Osteoblast (primary cell): Measurements from ENCODE around the gene PLSCR3. TPM values are rescaled to one million over a fixed set of nuclear protein-coding genes. Genes with fewer than 3 reads are reported as not detected.
A peak's percentile ranks its signal among the peaks of the same experiment; 100 is the strongest.

Experiments
- DNase-seq: peaks from one replicate; pipeline ENCODE4 v3.0.0; 2011; ENCODE audit warnings: low spot score, mixed read lengths; ENCODE audit not compliant: insufficient read length; ENCODE audit errors: missing footprints
- H2AFZ ChIP-seq: 2 replicates; pipeline ENCODE4 v1.6.0; 2011; ENCODE audit warnings: mild to moderate bottlenecking, low read length
- H3K27ac ChIP-seq: 2 replicates; pipeline ENCODE4 v1.5.1; 2011; ENCODE audit warnings: mild to moderate bottlenecking, low read depth, low read length, moderate library complexity
- H3K27me3 ChIP-seq: 2 replicates; pipeline ENCODE4 v1.6.0; 2012; ENCODE audit warnings: mild to moderate bottlenecking, control low read depth, inconsistent platforms, low read length, moderate library complexity; ENCODE audit not compliant: insufficient read depth
- H3K36me3 ChIP-seq: 2 replicates; pipeline ENCODE4 v1.5.1; 2011; ENCODE audit warnings: mild to moderate bottlenecking, low read length, control low read depth, moderate library complexity; ENCODE audit not compliant: insufficient read depth
- H3K4me1 ChIP-seq: 2 replicates; pipeline ENCODE4 v1.5.1; 2011; ENCODE audit warnings: mild to moderate bottlenecking, low read length, control low read depth, moderate library complexity; ENCODE audit not compliant: insufficient read depth
- H3K4me2 ChIP-seq: 2 replicates; pipeline ENCODE4 v1.6.0; 2011; ENCODE audit warnings: mild to moderate bottlenecking, low read length; ENCODE audit not compliant: insufficient read depth
- H3K4me3 ChIP-seq: fragments of 200-600 bp; sonication (generic); 3 replicates; pipeline ENCODE4 v1.5.1; 2012; ENCODE audit warnings: mild to moderate bottlenecking, low read length, inconsistent platforms; ENCODE audit not compliant: insufficient read depth
- H3K79me2 ChIP-seq: 2 replicates; pipeline ENCODE4 v1.6.0; 2012; ENCODE audit warnings: mild to moderate bottlenecking, low read length, control low read depth, inconsistent platforms; ENCODE audit not compliant: insufficient read depth
- H3K9me3 ChIP-seq: 2 replicates; pipeline ENCODE4 v1.5.1; 2011; ENCODE audit warnings: low read depth, low read length, control low read depth
- H4K20me1 ChIP-seq: 2 replicates; pipeline ENCODE4 v1.6.0; 2012; ENCODE audit warnings: mild to moderate bottlenecking, low read length, control low read depth; ENCODE audit not compliant: insufficient read depth
- total RNA-seq: library from RNA; depleted of rRNA; stranded (reverse); fragments of >200 nt; gene quantifications from 2 replicates; pipeline ENCODE4 v1.2.3, GENCODE V29; 2012
- TF ChIP-seq, protein P1 (sequence below): IDR thresholded peaks from 2 replicates; pipeline ENCODE4 v1.5.1; 2011; ENCODE audit warnings: mild to moderate bottlenecking, low read depth, low read length, moderate library complexity; ENCODE audit errors: extremely low read depth

Gene PLSCR3
- total RNA-seq, 1 donor, result 27.9 TPM

DNA sequence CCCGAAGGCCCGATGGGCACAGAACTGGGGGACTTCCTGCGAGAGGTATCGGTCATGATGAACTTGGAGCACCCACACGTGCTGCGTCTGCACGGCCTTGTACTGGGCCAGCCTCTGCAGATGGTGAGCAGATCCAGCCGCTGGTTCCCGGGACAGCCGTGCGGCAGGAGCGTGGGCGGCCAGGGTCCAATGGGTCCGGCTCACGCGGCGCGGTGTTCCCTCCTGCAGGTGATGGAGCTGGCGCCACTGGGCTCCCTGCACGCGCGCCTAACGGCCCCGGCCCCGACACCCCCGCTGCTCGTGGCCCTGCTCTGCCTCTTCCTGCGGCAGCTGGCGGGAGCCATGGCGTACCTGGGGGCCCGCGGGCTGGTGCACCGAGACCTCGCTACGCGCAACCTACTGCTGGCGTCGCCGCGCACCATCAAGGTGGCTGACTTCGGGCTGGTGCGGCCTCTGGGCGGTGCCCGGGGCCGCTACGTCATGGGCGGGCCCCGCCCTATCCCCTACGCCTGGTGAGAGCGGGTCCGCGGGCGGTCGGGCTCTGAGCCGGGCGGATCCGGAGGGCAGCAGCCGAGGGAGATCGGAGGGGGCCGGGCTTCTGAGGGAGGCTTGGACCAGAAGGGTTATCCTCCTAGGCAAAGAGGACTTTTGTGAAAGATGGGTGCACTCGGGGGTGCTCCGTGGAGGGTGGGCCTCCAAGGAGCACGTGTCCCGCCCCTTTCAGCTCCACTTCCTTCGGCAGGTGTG, 10.4 kb downstream of the PLSCR3 start:
- Histone ChIP-seq H3K79me2 (no peaks in the 10 kb centered on the region), H2AFZ (no peak overlapping the region), H3K4me1 (peaks cover 3% of the 10 kb centered on the region), H3K9me3 (peaks cover 5% of the 10 kb centered on the region), H3K27me3 (peaks cover 48% of the 10 kb centered on the region), H3K27ac (no peak overlapping the region), H3K4me3 (peak overlapping the region; percentile 50), H4K20me1 (peaks cover 2% of the 10 kb centered on the region), H3K36me3 (peaks cover 2% of the 10 kb centered on the region), H3K4me2 (peak overlapping the region; percentile 71)
- peak; percentile 96 for DNase-seq
- TF ChIP-seq, protein P1, sequence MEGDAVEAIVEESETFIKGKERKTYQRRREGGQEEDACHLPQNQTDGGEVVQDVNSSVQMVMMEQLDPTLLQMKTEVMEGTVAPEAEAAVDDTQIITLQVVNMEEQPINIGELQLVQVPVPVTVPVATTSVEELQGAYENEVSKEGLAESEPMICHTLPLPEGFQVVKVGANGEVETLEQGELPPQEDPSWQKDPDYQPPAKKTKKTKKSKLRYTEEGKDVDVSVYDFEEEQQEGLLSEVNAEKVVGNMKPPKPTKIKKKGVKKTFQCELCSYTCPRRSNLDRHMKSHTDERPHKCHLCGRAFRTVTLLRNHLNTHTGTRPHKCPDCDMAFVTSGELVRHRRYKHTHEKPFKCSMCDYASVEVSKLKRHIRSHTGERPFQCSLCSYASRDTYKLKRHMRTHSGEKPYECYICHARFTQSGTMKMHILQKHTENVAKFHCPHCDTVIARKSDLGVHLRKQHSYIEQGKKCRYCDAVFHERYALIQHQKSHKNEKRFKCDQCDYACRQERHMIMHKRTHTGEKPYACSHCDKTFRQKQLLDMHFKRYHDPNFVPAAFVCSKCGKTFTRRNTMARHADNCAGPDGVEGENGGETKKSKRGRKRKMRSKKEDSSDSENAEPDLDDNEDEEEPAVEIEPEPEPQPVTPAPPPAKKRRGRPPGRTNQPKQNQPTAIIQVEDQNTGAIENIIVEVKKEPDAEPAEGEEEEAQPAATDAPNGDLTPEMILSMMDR, result no peak

DNA sequence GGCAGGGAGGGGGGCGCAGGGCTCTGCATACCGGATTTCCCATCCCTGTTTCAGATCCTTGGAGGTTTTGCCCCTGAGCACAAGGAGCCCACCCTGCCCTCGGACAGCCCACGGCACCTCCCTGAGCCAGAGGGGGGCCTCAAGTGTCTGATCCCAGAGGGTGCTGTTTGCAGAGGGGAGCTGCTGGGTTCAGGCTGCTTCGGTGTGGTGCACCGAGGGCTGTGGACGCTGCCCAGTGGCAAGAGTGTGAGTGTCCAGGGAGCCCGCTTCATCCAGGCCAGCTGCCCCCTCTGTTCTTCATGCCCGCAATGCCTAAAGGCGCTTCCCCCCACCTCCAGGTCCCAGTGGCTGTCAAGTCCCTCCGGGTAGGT, 11.0 kb downstream of the PLSCR3 start:
- peak; percentile 69 for DNase-seq
- TF ChIP-seq, protein P1, result no peak
- peaks cover 48% of the 10 kb centered on the region for H3K27me3 ChIP-seq
- H4K20me1 ChIP-seq, result no peaks in the 10 kb centered on the region
- no peak overlapping the region for H3K27ac ChIP-seq
- H3K4me3 ChIP-seq, result peak overlapping the region; percentile 50
- no peak overlapping the region for H2AFZ ChIP-seq
- peaks cover 3% of the 10 kb centered on the region for H3K4me1 ChIP-seq
- peaks cover 5% of the 10 kb centered on the region for H3K9me3 ChIP-seq
- H3K4me2 ChIP-seq, result peak overlapping the region; percentile 71
- H3K79me2 ChIP-seq, result no peaks in the 10 kb centered on the region
- no peaks in the 10 kb centered on the region for H3K36me3 ChIP-seq

DNA sequence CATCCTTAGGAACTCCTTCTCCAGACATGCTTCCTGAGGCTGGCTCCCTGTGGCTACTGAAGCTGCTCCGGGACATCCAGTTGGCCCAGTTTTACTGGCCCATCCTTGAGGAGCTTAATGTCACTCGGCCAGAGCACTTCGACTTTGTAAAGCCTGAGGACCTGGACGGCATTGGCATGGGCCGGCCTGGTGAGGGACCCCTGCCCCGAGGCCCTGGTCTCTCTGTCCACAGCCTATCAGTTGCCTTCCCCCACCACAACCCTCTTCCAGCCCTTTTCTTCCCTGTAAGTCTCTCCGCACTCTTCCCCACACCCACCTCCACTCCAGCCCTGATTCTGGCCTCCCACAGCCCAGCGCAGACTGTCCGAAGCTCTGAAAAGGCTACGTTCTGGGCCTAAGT, 11.4 kb downstream of the PLSCR3 start:
- Histone ChIP-seq H3K27ac (no peak overlapping the region), H4K20me1 (no peaks in the 10 kb centered on the region), H3K27me3 (peaks cover 48% of the 10 kb centered on the region), H3K36me3 (no peaks in the 10 kb centered on the region), H3K4me3 (no peak overlapping the region), H3K4me2 (no peak overlapping the region), H2AFZ (no peak overlapping the region), H3K4me1 (peaks cover 3% of the 10 kb centered on the region), H3K9me3 (peaks cover 5% of the 10 kb centered on the region), H3K79me2 (no peaks in the 10 kb centered on the region)
- peak; percentile 68 for DNase-seq
- TF ChIP-seq, protein P1, result no peak

DNA sequence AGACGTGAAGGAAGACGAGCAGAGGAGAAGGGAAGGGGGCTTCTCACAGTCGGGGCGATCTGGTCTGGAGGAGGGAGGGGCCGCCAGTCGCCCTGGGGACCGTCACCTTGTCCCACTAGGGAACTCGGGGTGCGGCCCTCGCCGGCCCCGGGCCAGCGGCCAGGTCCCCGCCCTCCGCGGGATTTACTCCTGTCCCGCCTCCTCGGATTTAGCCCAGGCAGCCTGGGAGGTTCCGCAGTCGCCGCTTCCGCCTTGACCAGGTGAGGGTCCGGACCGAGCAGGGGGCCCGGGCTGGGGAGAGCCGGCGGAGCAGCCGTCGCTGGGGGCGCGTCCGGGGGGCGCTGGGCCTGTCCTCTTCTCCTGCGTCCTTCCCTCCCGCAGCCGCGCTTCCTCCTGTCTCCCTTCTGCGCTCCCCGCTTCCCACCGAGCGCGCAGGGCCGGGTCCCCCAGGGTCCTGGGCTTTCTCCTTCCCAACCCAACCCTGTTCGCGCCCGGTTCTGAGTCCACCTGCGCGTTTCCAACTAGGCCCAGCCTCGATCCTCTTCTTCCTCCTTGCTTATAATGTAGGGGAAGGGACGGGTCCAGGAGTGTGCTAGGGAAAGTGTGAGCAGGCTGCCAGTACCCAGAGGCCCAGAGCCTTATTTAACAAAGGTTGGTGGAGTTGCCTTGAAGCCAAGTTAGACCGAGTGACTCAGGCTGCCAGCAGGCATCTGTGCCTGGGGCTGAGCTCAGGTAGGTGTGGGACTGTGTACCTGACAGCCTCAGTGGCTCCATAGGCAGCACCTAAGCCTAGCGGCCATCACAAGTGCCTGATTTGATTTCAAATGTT, 13.3 kb downstream of the PLSCR3 start, which contains the start of gene TNK1:
Gene TNK1 (plus strand): TSS at position 235 of the 829 bp plus-strand sequence. CDS start 1,838 bp downstream, outside the sequence.
- Histone ChIP-seq H3K27me3 (peaks cover 48% of the 10 kb centered on the region), H3K79me2 (no peaks in the 10 kb centered on the region), H4K20me1 (no peaks in the 10 kb centered on the region), H3K4me3 (peak within 1 kb of the TSS; percentile 30), H3K36me3 (no peaks in the 10 kb centered on the region), H3K4me1 (peaks cover 3% of the 10 kb centered on the region), H3K27ac (no peak within 1 kb of the TSS), H2AFZ (no peak within 1 kb of the TSS), H3K9me3 (peaks cover 5% of the 10 kb centered on the region), H3K4me2 (peak within 1 kb of the TSS; percentile 39)
- TF ChIP-seq, protein P1, result no peak
- DNase-seq, result peak; percentile 85
